K562 (cell line): Measurements from ENCODE around the gene FBN3. TPM values are rescaled to one million over a fixed set of nuclear protein-coding genes. Genes with fewer than 3 reads are reported as not detected.

Source experiments
- ARID1B ChIP-seq: fragments of 450-650 bp; IDR thresholded peaks from 2 replicates; pipeline ENCODE4 v1.6.1; 2016; ENCODE audit warnings: antibody characterized with exemption, mild to moderate bottlenecking, inconsistent platforms
- ARNT ChIP-seq, 2 experiments: fragments of 450-650 bp; IDR thresholded peaks; 2 replicates each; pipeline ENCODE4 v1.6.1; 2016; ENCODE audit warnings: mild to moderate bottlenecking in 1 of 2
- CC2D1A ChIP-seq: fragments of 450-650 bp; IDR thresholded peaks from 2 replicates; pipeline ENCODE4 v1.6.1; 2017; ENCODE audit warnings: mild to moderate bottlenecking
- DPF2 ChIP-seq: fragments of 450-650 bp; IDR thresholded peaks from 2 replicates; pipeline ENCODE4 v1.6.1; 2016
- EGR1 ChIP-seq: fragments of 450-650 bp; conservative IDR thresholded peaks from 2 replicates; pipeline ENCODE4 v1.6.1; 2017; ENCODE audit warnings: mild to moderate bottlenecking
- EHMT2 ChIP-seq: fragments of 450-650 bp; IDR thresholded peaks from 2 replicates; pipeline ENCODE4 v1.6.1; 2018; ENCODE audit warnings: antibody characterized with exemption
- HDAC2 ChIP-seq: fragments of 450-650 bp; IDR thresholded peaks from 2 replicates; pipeline ENCODE4 v1.6.1; 2016; ENCODE audit warnings: mild to moderate bottlenecking
- KHSRP ChIP-seq: fragments of 450-650 bp; IDR thresholded peaks from 2 replicates; pipeline ENCODE4 v1.6.1; 2017
- KLF6 ChIP-seq: fragments of 250-450 bp; sonication (Bioruptor Pico); IDR thresholded peaks from 2 replicates; pipeline ENCODE4 v1.4.0; 2020; ENCODE audit warnings: mild to moderate bottlenecking, moderate library complexity, borderline replicate concordance
- MAFG ChIP-seq: fragments of 450-650 bp; conservative IDR thresholded peaks from 2 replicates; pipeline ENCODE4 v1.6.1; 2016; ENCODE audit warnings: missing genetic modification characterization, missing compliant biosample characterization
- MAFK ChIP-seq: IDR thresholded peaks from 2 replicates; pipeline ENCODE4 v1.6.1; 2011; ENCODE audit warnings: low read length, improper control_type of control experiment
- MAZ ChIP-seq, 2 experiments: fragments of 450-650 bp in 1 of 2; sonication (generic) in 1 of 2; formaldehyde crosslinking; IDR thresholded peaks in 1 of 2; conservative IDR thresholded peaks in 1 of 2; 2 replicates each; pipeline versions ENCODE4 v1.4.0 to v1.5.0; 2020; ENCODE audit warnings: mild to moderate bottlenecking in 1 of 2, missing genetic modification reagents in 1 of 2
- MLLT1 ChIP-seq, 2 experiments: fragments of 450-650 bp; IDR thresholded peaks; 2 replicates each; pipeline ENCODE4 v1.6.1; 2016
- MTA2 ChIP-seq: fragments of 450-650 bp; IDR thresholded peaks from 2 replicates; pipeline ENCODE4 v1.6.1; 2016; ENCODE audit warnings: low read depth
- POLR2AphosphoS5 ChIP-seq: IDR thresholded peaks from 2 replicates; pipeline ENCODE4 v1.6.1; 2011; ENCODE audit warnings: mild to moderate bottlenecking, low read depth, low read length, moderate library complexity; ENCODE audit not compliant: control insufficient read depth, insufficient read depth
- POLR2H ChIP-seq: IDR thresholded peaks from 2 replicates; pipeline ENCODE4 v1.6.1; 2016; ENCODE audit warnings: missing genetic modification characterization, low read depth, mild to moderate bottlenecking, control low read depth, missing compliant biosample characterization, moderate library complexity
- PRDM10 ChIP-seq: fragments of 450-650 bp; IDR thresholded peaks from 2 replicates; pipeline ENCODE4 v1.6.1; 2018; ENCODE audit not compliant: partially characterized antibody
- SMARCA5 ChIP-seq: fragments of 450-650 bp; IDR thresholded peaks from 2 replicates; pipeline ENCODE4 v1.6.1; 2016
- SMARCE1 ChIP-seq: fragments of 450-650 bp; IDR thresholded peaks from 2 replicates; pipeline ENCODE4 v1.7.1; 2016; ENCODE audit warnings: mild to moderate bottlenecking
- SUPT5H ChIP-seq: fragments of 450-650 bp; IDR thresholded peaks from 2 replicates; pipeline ENCODE4 v1.6.1; 2016
- ZBTB7A ChIP-seq: IDR thresholded peaks from 2 replicates; pipeline ENCODE4 v1.6.1; 2011; ENCODE audit warnings: low read depth, mild to moderate bottlenecking, low read length, moderate library complexity, borderline replicate concordance; ENCODE audit not compliant: control insufficient read depth
- ZNF395 ChIP-seq: fragments of 200-800 bp; sonication (Bioruptor generic); IDR thresholded peaks from 2 replicates; pipeline ENCODE4 v1.6.1; 2017; ENCODE audit warnings: missing genetic modification characterization, missing compliant biosample characterization
- ZNF589 ChIP-seq: fragments of 200-800 bp; sonication (Bioruptor generic); IDR thresholded peaks from 2 replicates; pipeline ENCODE4 v1.6.1; 2016; ENCODE audit warnings: low read depth, missing genetic modification characterization, missing compliant biosample characterization
- polyA plus RNA-seq, 8 experiments: library from polyadenylated mRNA; depleted of rRNA in 4 of 8; stranded (reverse) in 5 of 8; unstranded in 3 of 8; fragments of >200 nt; fragmentation: Nextera tagmentation in 2 of 8; fragmentation: Illumina TruSeq in 1 of 8; extraction: Ambion mirVana in 2 of 8; extraction: Trizol in 1 of 8; gene quantifications; 2 replicates each; pipeline versions ENCODE4 v1.2.1 to v1.2.3, GENCODE V29; 2011 to 2014; ENCODE audit warnings: inconsistent platforms in 1 of 8, missing spikeins in 1 of 8
- total RNA-seq, 7 experiments: library from RNA; depleted of rRNA in 6 of 7; stranded (reverse); fragments of >200 nt in 6 of 7; fragmentation: Illumina TruSeq in 2 of 7; extraction: Trizol in 2 of 7; gene quantifications; 2 replicates each; pipeline versions ENCODE4 v1.2.1 to v1.2.3, GENCODE V29; 2011 to 2021; ENCODE audit warnings: low replicate concordance in 1 of 7

Gene FBN3
- total and polyA plus RNA-seq, 9 of the 15 experiments (the other 6 are each of a cell fraction or from before 2014, with no cell fraction given): under 0.01 to 0.29 (median 0.01) TPM; not detected in 4

- TF ChIP-seq KLF6 (CRISPR knock-in tag) (0 out of 2 replicates have a peak, but pooled peaks have one; percentile 75), DPF2 (peak; percentile 99), ZBTB7A (peak; percentile 67; the same call in 1 of the 2 replicates), EGR1 (peak; percentile 23; the same call in 1 of the 2 replicates), SMARCA5 (peak; percentile 91), ZNF589 (CRISPR knock-in tag) (0 out of 2 replicates have a peak, but pooled peaks have one; percentile 44), CC2D1A (peak; percentile 86), SMARCE1 (peak; percentile 97), POLR2H (tag) (peak; percentile 74; the same call in 1 of the 2 replicates), MLLT1 (IDR thresholded peaks at IDR 0.05) (peak; percentile 9 to 78; a peak in 2 of 4 replicates), ARID1B (peak; percentile 99), EHMT2 (peak; percentile 79; the same call in 1 of the 2 replicates), MTA2 (peak; percentile 93), POLR2AphosphoS5 (peak; percentile 92), KHSRP (peak; percentile 47; the same call in 1 of the 2 replicates), MAFG (tag) (peak; percentile 78), ARNT (IDR thresholded peaks at IDR 0.05) (peak in 1 of 2 experiments; percentile 92), HDAC2 (peak; percentile 76), PRDM10 (peak; percentile 55), MAZ (CRISPR knock-in tag; conservative IDR thresholded peaks at IDR 0.05 in 1 of 2, IDR thresholded peaks at IDR 0.05 in 1 of 2) (peak in 1 of 2 experiments; percentile 23; a peak in 1 of 4 replicates), MAFK (peak; percentile 54), SUPT5H (peak; percentile 55), ZNF395 (CRISPR knock-in tag) (peak; percentile 80; the same call in 1 of the 2 replicates)
Measured at GRCh38 chr19:8033287-8034177, 115.9 kb downstream of the FBN3 start (continued).
